Retinal pigment epithelial cell (primary cell): Measurements from ENCODE around the gene CDKN2AIPNL.
A peak's percentile ranks its signal among the peaks of the same experiment; 100 is the strongest.

Experiments
- DNase-seq: peaks from one replicate; pipeline ENCODE4 v3.0.0-alpha.2; 2010; ENCODE audit warnings: low read depth
- H3K4me3 ChIP-seq: 2 replicates; pipeline ENCODE4 v1.5.1; 2011; ENCODE audit warnings: mild to moderate bottlenecking, low read length, control low read depth, moderate library complexity
- CTCF ChIP-seq: conservative IDR thresholded peaks from 2 replicates; pipeline ENCODE4 v1.5.1; 2011; ENCODE audit warnings: low read depth, low read length, control low read depth, inconsistent platforms

CDKN2AIPNL gene

DNA sequence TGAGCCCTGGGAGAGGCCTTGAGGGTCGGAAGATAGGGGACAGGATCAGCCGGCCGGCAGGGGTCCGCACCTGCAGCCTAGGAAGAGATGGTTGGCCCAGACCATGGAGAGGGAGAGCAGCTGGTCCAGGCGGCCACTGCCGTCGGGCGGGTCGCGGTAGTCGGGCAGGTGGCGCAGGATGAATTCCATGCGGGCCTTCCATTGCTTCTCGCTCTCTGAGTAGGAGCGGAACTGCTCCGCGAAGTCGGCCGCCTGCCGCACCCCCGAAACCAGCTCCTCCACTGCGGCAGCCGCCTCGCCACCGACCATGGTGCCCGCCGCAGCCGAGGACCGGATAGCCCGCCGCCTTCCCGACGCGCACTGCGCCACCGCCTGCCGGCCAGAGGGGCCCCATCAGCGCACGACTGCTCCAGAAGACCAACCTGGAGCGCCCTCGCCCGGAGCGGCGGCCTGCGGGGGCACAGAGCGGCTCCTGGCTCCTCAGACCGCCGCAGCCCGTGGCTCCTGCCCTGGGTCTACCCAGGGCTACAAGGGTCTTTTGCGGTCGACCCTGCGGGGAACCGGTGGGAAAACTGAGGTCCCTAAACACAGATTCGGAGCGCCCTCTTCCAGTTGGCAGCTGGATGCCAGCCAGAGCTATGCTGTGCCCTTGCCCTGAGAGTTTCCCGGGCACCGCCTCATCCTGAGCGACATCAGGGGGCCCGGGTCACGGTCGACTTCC is at the start of gene CDKN2AIPNL:
TSS of gene CDKN2AIPNL (minus strand) at position 336 of the 721 bp plus-strand sequence. CDS start at position 309, 27 bp downstream.
- peak; percentile 44 for DNase-seq
- peak within 1 kb of the TSS; percentile 63 for H3K4me3 ChIP-seq

DNA sequence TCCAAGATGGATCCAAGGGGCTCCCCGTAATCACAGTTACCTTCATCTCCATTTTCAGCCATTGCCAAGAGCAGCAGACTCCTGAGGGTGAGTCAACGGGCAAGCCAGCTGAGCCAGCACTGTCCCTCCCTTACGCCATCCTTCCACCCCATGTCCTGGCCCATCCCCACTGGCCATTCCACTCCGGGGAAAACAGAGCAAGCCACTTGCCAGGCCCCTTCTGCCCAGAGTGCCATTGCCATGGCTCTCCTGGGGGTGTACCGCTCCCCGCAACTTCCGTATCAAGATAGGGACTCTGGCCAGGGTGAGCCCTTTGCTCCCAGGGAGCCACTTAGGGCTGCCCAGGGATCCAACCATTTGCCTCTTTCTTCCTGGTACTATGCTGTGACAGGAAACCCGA is 48.9 kb upstream of the CDKN2AIPNL start:
- no peak for DNase-seq
- TF ChIP-seq CTCF, result no peak
- no peak overlapping the region for H3K4me3 ChIP-seq

More for the DNA sequence above, at the start of gene CDKN2AIPNL:
- peak; percentile 66 for TF ChIP-seq CTCF

DNA sequence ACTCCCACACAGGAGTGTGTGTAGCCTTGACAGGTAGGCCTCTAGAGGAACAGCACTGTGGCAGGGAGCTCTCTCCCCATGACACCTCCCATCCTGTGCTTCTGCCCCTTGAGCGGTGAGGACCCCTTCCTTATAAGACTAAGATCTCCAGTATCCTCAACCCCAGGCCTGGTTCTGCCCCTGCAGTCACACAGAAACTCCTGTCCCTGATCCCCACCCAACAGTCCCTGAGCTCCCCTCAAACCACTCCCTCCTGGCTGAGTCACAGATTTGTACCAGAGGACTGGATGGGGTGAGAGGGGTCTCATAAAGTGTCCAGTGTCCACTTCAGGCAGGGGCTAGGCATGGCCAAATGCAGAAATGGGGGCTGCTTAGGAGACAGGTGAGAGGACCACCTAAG is 47.8 kb upstream of the CDKN2AIPNL start:
- no peak overlapping the region for H3K4me3 ChIP-seq
- no peak for DNase-seq
- TF ChIP-seq CTCF, result no peak

DNA sequence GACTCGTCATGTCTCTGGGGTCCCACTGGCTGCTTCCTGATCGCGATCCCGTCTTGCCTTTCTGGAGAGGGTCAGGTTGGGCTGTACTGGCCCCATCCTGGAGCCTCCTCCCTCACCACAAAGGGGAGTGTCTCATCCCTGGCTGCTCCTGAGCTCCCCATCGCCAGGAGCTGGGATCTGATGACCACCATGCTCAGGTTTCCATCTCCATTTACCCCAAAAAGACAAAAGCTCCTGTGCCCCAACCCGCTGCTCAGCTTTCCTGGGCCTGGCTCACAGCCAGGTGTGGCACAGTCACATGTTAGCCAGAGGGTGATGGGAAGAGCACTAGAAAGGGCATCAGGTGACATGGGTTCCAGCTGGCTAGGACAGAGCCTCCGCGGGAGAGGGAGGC is 47.3 kb upstream of the CDKN2AIPNL start:
- TF ChIP-seq CTCF, result no peak
- no peak for DNase-seq
- no peak overlapping the region for H3K4me3 ChIP-seq

DNA sequence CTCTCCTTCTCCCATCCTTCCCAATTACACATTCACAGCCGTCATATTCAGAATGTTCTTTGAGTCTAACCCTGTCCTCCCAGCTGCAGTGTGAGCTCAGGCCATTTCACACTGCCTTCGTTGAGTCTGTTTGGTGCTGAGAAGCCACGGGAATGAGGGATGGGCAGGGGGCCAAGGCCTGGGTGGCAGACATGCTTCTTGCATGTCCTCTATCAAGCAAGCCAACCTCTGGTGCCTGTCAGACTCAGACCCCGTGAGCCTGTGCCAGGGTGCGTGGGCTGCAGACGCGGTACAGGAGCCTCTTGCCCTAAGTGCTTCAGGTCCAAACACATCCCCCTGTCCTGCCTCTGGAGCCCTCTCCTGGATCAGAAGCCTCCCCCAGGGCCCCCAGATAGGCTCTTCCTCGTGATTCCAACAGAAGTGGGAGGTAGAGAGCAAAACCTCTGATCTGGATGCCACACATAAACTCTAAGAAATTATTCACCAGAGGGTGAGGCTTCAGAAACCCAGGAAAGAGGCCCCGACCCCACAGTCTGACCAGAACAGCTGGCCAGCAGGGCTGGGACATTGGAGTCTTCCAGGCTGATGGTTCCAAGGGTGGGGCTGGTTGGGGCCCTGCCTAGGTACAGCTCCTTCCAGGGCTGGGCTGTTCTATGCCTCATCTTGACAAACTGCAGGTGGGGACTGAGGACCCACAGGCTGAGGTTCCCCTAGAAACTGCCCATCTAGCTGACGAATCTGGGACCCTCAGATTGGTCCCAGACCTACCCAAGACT is 46.7 kb upstream of the CDKN2AIPNL start:
- no peak overlapping the region for H3K4me3 ChIP-seq
- no peak for TF ChIP-seq CTCF

DNA sequence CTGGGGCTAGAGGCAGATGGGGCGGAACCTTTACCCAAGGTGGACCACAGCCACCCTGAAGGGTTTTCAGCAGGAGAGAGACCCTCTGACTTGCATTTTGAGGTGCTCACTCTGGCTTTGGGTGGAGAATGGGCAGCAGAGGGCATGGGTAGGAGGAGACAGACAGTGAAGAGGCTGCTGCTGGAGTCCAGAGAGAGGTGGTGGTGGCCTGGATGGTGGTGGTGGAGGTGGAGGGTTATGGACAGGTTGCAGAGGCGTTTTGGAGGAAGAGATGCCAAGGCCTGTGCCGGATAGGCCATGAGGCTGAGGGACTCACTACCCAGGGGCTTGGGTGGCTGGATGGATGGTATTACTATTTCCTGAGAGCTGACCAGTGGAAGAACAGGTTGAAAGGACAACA is 46.1 kb upstream of the CDKN2AIPNL start:
- no peak overlapping the region for H3K4me3 ChIP-seq
- TF ChIP-seq CTCF, result no peak

More for the DNA sequence above, 46.7 kb upstream of the CDKN2AIPNL start:
- peak; percentile 62 for DNase-seq

More for the DNA sequence above, 46.1 kb upstream of the CDKN2AIPNL start:
- DNase-seq, result no peak
